Measurements from ENCODE around the gene PRKCE. TPM values are rescaled to one million over a fixed set of nuclear protein-coding genes. Genes with fewer than 3 reads are reported as not detected.
A peak's percentile ranks its signal among the peaks of the same experiment; 100 is the strongest.

The PRKCE gene
- total RNA-seq, 2 donors from 2014 or later = 21.7 to 26.9 TPM

DNA sequence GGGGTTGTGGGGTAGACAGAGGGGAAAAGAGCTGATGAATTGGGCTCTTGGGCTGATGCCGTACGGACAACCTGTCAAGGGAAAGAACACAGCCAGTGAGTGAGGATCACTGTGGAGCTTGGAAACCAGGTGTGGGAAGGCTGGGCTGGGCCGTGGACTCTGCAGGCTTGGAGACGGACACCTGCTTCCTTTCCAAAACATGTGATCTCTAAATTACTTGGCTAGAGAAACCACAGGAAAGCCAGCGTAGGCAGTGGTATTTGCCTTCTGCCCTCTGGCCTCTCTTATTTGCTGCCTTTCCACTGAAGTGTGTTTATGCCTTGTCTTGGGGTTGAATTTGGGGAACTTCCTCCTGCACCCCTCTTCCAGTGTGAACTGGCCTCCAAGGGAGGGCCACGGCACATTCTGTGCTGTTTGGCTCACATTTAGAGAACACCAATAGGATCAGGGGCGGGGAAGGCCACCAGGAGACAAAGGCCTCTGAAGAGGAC lies 267.7 kb downstream of the PRKCE start:
- no peak for DNase-seq (ENCODE audit: low spot score)
- intact Hi-C loops (cut with DNase I) = no loop called here

DNA sequence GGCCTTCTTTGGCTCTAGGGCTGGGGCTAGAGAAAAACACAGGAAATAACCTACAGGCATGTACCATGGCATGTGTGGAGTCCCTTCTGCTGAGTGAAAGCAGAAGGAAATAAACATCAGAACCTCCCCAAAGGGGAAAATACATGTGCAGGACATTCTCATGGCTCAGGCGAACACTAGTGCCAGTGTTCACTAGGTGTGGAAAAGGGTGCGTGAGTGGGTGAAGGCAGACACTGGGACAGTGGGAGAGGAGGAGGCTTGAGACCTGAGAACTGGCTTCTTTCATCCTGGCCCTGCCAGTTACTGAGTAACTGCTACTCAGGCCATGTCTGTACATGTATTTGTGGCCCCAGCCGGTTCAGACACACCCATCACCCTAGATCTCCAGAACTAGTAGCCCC lies 268.2 kb downstream of the PRKCE start:
- intact Hi-C loops (cut with DNase I) = no loop called here
- DNase-seq (ENCODE audit: low spot score) = no peak

DNA sequence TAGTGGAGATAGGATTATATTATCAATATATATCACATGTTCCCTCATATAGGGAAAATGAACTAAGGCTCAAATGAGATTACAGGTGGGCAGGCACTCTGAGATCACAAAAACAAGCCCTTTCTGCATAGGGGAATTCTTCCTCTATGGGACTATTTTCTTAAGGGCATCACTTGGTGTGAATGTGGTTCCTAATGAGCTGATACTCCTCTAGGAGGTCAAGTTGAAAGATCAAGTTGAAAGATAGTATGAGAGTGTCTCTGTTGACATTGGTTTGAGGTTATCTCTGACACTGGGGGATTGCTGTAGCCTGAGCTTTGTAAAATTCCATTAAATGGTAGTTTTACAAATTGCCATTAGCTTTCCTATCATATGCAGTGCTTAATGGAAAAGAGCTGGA lies 270.4 kb downstream of the PRKCE start:
- intact Hi-C loops (cut with DNase I) = no loop called here

GRCh38 chr2:45922577-45922988 lies 271.1 kb downstream of the PRKCE start:
- DNase-seq (ENCODE audit: low spot score) = no peak
- intact Hi-C loops (cut with DNase I) = no loop called here

More for the DNA sequence above, 270.4 kb downstream of the PRKCE start:
- DNase-seq (ENCODE audit: low spot score) = no peak

GRCh38 chr2:45923701-45924100 lies 272.2 kb downstream of the PRKCE start:
- intact Hi-C loops (cut with DNase I) = no loop called here
- DNase-seq (ENCODE audit: low spot score) = no peak

DNA sequence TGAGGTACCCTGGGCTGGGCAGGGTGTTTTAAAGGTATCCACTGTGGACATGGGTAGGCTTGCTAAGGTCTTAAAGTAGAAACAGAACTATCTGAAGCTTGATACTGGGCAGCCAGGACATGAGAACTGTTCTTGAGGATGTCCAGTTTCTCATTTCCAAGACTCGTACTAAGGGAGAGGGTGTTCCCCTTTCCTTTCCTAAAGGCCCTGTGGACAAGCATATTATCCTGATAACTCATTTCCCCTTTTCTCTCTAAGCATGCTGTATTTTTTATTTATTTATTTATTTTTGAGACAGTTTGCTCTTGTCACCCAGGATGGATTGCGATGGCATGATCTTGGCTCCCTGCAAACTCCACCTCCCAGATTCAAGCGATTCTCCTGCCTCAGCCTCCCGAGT lies 273.6 kb downstream of the PRKCE start:
- no peak for DNase-seq (ENCODE audit: low spot score)
- intact Hi-C loops (cut with DNase I) = no loop called here

- no peak for DNase-seq (ENCODE audit: low spot score)
- intact Hi-C loops (cut with DNase I) = no loop called here
These were observed 274.3 kb downstream of the PRKCE start for GRCh38 chr2:45925636-45926366.

DNA sequence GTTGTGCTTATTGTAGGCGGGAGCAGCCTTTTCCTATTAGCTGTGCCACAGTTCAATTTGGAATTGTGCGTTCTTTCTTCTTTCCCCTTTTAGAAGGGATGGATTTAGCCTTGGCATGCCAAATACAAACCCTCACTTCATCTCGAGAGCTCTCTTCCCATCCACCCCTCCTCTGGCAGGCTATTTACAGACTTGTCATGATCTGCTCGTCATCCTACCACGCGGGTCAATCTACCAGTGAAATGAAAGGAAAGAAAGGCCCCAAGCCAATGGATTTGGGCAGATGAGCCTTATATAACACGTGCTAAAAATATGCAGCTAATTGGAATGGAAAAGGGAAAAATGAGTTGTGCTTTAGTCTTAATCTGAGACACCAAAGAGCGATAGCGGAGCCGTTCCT lies 277.5 kb downstream of the PRKCE start:
- DNase-seq (ENCODE audit: low spot score) = no peak
- intact Hi-C loops (cut with DNase I) = no loop called here

DNA sequence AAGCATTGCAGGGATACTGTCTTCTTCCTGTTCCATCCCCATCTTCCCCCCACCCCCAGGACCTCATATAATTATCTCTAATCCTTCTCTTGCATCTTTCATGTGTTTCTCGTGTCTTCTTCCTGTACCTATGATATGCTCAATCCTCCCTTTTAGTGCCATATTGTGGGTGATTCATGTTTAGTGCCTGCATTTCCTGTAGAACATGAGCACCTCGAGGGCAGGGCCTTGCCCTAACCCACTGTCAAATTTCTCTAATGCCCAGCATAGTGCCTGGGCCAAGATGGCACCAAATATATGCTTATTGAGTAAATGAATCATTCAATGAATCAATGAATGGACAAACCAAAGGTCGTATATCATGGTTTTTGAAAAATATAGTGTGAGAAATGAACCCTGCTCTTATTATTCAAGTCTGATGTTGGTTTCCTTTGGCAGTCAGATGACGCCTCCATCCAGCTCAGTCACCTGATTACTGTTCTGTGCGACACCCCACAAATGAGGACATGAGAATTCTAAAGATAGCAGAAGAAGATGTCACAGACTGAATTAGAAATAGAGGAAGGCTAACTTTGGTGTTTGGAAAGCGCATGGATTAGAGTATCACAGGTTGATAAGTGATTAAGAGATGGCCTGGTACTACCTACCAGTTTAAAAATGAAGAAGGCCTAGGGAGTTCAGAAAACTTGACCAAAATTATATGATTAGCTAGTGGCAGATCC lies 278.4 kb downstream of the PRKCE start:
- DNase-seq (ENCODE audit: low spot score) = no peak
- intact Hi-C loops (cut with DNase I) = loop anchor here in 1 of 2 donors (10.0 kb wide), 1 partner anchor 155 kb away; no protein-coding TSS in a partner anchor

- intact Hi-C loops (cut with DNase I) = loop anchor here in 1 of 2 donors (10.0 kb wide), 1 partner anchor 156 kb away; no protein-coding TSS in a partner anchor
- DNase-seq (ENCODE audit: low spot score) = no peak
These were observed 278.9 kb downstream of the PRKCE start for GRCh38 chr2:45930396-45930792.

DNA sequence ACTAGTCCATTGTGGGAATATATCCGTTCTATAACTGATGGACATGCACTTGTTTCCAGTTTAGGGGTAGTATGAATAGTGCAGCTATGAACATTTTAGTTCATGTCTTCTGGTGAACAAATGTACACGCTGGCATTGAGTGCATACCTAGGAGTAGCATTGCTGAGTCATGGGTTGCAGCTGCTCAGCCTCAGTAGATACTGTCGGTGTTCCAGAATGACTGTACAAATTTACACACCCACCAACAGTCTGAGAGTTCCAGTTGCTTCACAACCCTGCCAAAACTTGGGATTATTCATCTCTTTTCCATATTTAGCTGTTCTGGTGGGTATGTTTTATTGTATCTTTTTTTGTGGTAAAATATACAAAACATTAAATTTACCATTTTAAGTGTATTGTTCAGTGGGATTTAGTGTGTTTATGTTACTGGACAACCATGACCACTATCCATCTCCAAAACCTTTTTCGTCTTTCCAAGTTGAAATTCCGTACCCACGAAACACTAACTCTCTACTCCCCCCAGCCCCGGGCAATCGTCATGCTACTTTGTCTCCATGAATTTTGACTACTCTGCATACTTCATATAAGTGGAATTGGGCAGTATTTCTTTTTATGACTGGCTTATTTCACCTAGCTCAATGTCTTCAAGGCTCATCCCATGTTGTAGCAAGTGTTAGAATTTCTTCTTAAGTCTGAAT lies 281.0 kb downstream of the PRKCE start:
- DNase-seq (ENCODE audit: low spot score) = no peak
- intact Hi-C loops (cut with DNase I) = loop anchor here in 1 of 2 donors (10.0 kb wide), 1 partner anchor 158 kb away; no protein-coding TSS in a partner anchor

GRCh38 chr2:45935791-45936622 lies 284.5 kb downstream of the PRKCE start:
- DNase-seq (ENCODE audit: low spot score) = peak; percentile 98
- intact Hi-C loops (cut with DNase I) = loop anchor here (2.0 to 10.0 kb wide), 3 partner anchors 161 to 294 kb away; no protein-coding TSS in a partner anchor

GRCh38 chr2:45936623-45936979 lies 285.1 kb downstream of the PRKCE start:
- DNase-seq (ENCODE audit: low spot score) = no peak
- intact Hi-C loops (cut with DNase I) = loop anchor here (2.0 to 10.0 kb wide), 3 partner anchors 162 to 294 kb away; no protein-coding TSS in a partner anchor

DNA sequence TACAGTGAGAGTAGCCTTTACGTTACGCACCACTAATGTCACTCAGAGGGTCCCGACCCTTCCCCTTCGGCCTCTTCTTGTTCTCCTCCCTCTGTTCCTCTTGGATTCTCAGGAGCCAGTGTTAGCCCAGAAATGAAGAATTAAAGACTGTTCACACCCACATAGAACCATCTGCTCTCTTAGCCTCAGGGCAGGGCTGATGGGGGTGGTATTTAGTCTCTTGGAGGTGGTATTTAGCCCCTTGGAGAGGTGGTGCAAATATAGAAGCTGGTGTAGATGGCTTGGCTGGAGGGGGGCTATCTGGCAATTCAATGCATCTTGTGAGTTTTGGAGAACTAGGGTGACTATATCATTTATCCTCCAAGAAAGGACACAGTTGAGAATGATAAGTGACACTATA lies 286.5 kb downstream of the PRKCE start:
- DNase-seq (ENCODE audit: low spot score) = no peak
- intact Hi-C loops (cut with DNase I) = loop anchor here (2.0 to 10.0 kb wide), 3 partner anchors 163 to 296 kb away; no protein-coding TSS in a partner anchor

DNA sequence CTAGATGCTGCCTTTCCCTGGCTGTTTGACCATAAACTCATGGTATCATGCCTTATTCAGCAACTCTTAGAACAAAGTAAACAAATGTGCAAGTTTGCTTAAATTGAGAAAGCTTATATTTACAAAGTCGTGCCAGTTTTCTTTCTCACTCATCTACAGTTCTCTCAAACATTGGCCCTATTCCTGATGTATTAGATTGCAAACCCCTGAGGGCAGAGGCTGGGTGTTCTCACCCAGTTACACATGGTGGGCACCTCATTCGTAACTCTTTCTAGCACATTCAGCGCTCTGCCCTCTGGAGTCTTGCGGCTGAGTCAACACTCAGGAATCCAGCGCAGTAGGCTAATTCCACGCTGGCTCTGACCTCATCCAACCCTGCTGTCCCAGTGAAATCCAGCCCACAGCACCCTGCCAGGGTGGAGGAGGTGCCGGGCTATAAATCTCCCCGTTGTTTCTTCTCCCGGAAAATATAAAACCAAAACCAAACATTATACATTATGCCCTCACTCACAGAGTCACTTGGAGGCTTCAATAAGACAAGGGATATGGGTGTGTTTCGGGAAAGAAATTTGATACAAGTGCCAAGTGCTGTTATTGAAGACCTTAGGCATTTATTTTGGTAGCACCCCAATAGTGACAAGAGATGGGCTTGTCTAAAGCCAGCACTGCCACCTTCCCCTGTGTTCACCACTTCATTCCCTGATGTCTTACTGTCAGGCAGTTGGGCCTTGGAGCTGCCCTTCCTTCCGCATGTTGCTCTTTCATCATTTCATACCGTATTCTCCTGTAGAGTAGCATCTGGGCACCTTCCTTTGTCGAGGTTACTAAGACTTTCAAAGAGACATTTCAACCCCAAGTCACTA lies 287.4 kb downstream of the PRKCE start:
- intact Hi-C loops (cut with DNase I) = loop anchor here (5.0 to 10.0 kb wide), 2 partner anchors 164 to 297 kb away; no protein-coding TSS in a partner anchor
- peak; percentile 91 for DNase-seq (ENCODE audit: low spot score)

- no peak for DNase-seq (ENCODE audit: low spot score)
- intact Hi-C loops (cut with DNase I) = no loop called here
These were observed 290.2 kb downstream of the PRKCE start for GRCh38 chr2:45941531-45942236.

GRCh38 chr2:45942237-45942738 lies 290.8 kb downstream of the PRKCE start:
- intact Hi-C loops (cut with DNase I) = no loop called here
- no peak for DNase-seq (ENCODE audit: low spot score)

Data from posterior vena cava (tissue), 2 donors.